Activated B cell treated with CpG ODN at 0.5 μM for 24 hours (primary cell): ENCODE results near the gene MRGPRG. TPM values are rescaled to one million over a fixed set of nuclear protein-coding genes. Genes with fewer than 3 reads are reported as not detected.

Experiments used
- ATAC-seq: fragments of 200-7000 bp; cut with Tn5 transposase; one replicate; pipeline ENCODE4 v1.10.0; 2021; ENCODE audit warnings: low read depth, mild to moderate bottlenecking, moderate library complexity
- CTCF ChIA-PET: fragments of 350-600 bp; sonication (Branson Sonifier 250); formaldehyde crosslinking; loops from one replicate; lab custom pipeline; 2021; ENCODE audit warnings: antibody characterized with exemption; lab: Charles Lee
- POLR2A ChIA-PET: fragments of 350-600 bp; sonication (Branson Sonifier 250); formaldehyde crosslinking; loops from one replicate; lab custom pipeline; 2021; ENCODE audit warnings: antibody characterized with exemption; lab: Charles Lee
- DNase-seq: peaks from one replicate; pipeline ENCODE4 v3.0.0; 2022
- H3K27ac Mint-ChIP-seq: one replicate; pipeline ENCODE4 v1.8.0; 2020; ENCODE audit warnings: mixed read lengths
- H3K27me3 Mint-ChIP-seq: one replicate; pipeline ENCODE4 v1.8.0; 2021; ENCODE audit warnings: mixed read lengths
- H3K36me3 Mint-ChIP-seq: one replicate; pipeline ENCODE4 v1.8.0; 2021; ENCODE audit warnings: low read depth, mixed read lengths
- H3K4me1 Mint-ChIP-seq: one replicate; pipeline ENCODE4 v1.8.0; 2021; ENCODE audit warnings: mixed read lengths
- H3K4me3 Mint-ChIP-seq: one replicate; pipeline ENCODE4 v1.8.0; 2020; ENCODE audit warnings: mild to moderate bottlenecking, mixed read lengths
- H3K9me3 Mint-ChIP-seq: one replicate; pipeline ENCODE4 v1.8.0; 2020; ENCODE audit warnings: mixed read lengths
- CTCF ChIP-seq: fragments of 200-600 bp; IDR thresholded peaks from one replicate; pipeline ENCODE4 v1.8.0; 2022; ENCODE audit warnings: antibody characterized with exemption, mild to moderate bottlenecking
- intact Hi-C: fragments of 100-400 bp; cut with micrococcal nuclease; formaldehyde crosslinking; loops from one replicate; pipeline ENCODE4 v1.15.1; 2024
- total RNA-seq: library from RNA; stranded (reverse); gene quantifications from 2 replicates; pipeline ENCODE4 v1.2.3, GENCODE V29; 2022

Gene MRGPRG
- total RNA-seq, 1 donor from 2014 or later = not detected

- TF ChIP-seq CTCF = no peak
- DNase-seq = no peak
- no peak for ATAC-seq
- Mint-ChIP-seq H3K27ac (no peak overlapping the region), H3K4me3 (no peak overlapping the region), H3K36me3 (no peaks in the 10 kb centered on the region), H3K9me3 (peaks cover 5% of the 10 kb centered on the region), H3K4me1 (no peaks in the 10 kb centered on the region), H3K27me3 (peaks cover 4% of the 10 kb centered on the region)
- ChIA-PET POLR2A (no interaction called here), CTCF (no interaction called here)
- intact Hi-C loops = no loop called here
Measured at GRCh38 chr11:3206156-3206921, 12.3 kb downstream of the MRGPRG start.

- Mint-ChIP-seq H3K27ac (no peak overlapping the region), H3K4me1 (no peaks in the 10 kb centered on the region), H3K27me3 (peaks cover 4% of the 10 kb centered on the region), H3K36me3 (no peaks in the 10 kb centered on the region), H3K9me3 (no peaks in the 10 kb centered on the region), H3K4me3 (no peak overlapping the region)
- ATAC-seq (no peak), DNase-seq (no peak)
- intact Hi-C loops = no loop called here
- ChIA-PET POLR2A (no interaction called here), CTCF (no interaction called here)
- no peak for TF ChIP-seq CTCF
Measured at GRCh38 chr11:3205261-3206155, 13.1 kb downstream of the MRGPRG start.

- H3K27me3 Mint-ChIP-seq = peaks cover 4% of the 10 kb centered on the region
- intact Hi-C loops = no loop called here
- ChIA-PET CTCF (no interaction called here), POLR2A (interaction anchor here (0.6 kb wide), 1 partner anchor 35 kb away, joined by 3 read pairs; no protein-coding TSS in a partner anchor)
- TF ChIP-seq CTCF = no peak
- no peak overlapping the region for H3K4me3 Mint-ChIP-seq
- no peak for ATAC-seq
- H3K9me3 Mint-ChIP-seq = no peaks in the 10 kb centered on the region
- H3K4me1 Mint-ChIP-seq = no peaks in the 10 kb centered on the region
- H3K27ac Mint-ChIP-seq = no peak overlapping the region
- no peak for DNase-seq
- H3K36me3 Mint-ChIP-seq = no peaks in the 10 kb centered on the region
Measured at GRCh38 chr11:3204141-3205015, 14.2 kb downstream of the MRGPRG start.

- no peak for TF ChIP-seq CTCF
- Mint-ChIP-seq H3K27ac (no peak overlapping the region), H3K9me3 (no peaks in the 10 kb centered on the region), H3K4me3 (no peak overlapping the region), H3K4me1 (no peaks in the 10 kb centered on the region), H3K36me3 (no peaks in the 10 kb centered on the region), H3K27me3 (peaks cover 4% of the 10 kb centered on the region)
- no peak for DNase-seq
- ATAC-seq = no peak
- CTCF ChIA-PET = no interaction called here
- POLR2A ChIA-PET = no interaction called here
- intact Hi-C loops = no loop called here
Measured at GRCh38 chr11:3203221-3204043, 15.2 kb downstream of the MRGPRG start.
